Effector CD8-positive, alpha-beta T cell (primary cell): ENCODE results near the gene ZBTB7C.
"Not testable (repeated sequence)": the region's sequence is repeated elsewhere in the genome, so short reads cannot be mapped to it uniquely, and the experiment has no call there.

Experiments used
- DNase-seq: peaks from one replicate; lab custom pipeline; 2025; lab: John Stamatoyannopoulos, UW
- total RNA-seq, 4 experiments: gene quantifications; one replicate each; lab custom pipeline; 2026; lab: John Stamatoyannopoulos, UW

Gene ZBTB7C
- 0 to 0.35 (median 0.09) reads per million in 4 experiments for total RNA-seq

- DNase-seq: no peak
Measured at GRCh38 chr18:48408727-48409590, at the start of gene ZBTB7C. TSS of gene ZBTB7C (minus strand) at chr18:48409383.

- no peak for DNase-seq
Measured at GRCh38 chr18:48456838-48457237, 47.7 kb upstream of the ZBTB7C start.

DNA sequence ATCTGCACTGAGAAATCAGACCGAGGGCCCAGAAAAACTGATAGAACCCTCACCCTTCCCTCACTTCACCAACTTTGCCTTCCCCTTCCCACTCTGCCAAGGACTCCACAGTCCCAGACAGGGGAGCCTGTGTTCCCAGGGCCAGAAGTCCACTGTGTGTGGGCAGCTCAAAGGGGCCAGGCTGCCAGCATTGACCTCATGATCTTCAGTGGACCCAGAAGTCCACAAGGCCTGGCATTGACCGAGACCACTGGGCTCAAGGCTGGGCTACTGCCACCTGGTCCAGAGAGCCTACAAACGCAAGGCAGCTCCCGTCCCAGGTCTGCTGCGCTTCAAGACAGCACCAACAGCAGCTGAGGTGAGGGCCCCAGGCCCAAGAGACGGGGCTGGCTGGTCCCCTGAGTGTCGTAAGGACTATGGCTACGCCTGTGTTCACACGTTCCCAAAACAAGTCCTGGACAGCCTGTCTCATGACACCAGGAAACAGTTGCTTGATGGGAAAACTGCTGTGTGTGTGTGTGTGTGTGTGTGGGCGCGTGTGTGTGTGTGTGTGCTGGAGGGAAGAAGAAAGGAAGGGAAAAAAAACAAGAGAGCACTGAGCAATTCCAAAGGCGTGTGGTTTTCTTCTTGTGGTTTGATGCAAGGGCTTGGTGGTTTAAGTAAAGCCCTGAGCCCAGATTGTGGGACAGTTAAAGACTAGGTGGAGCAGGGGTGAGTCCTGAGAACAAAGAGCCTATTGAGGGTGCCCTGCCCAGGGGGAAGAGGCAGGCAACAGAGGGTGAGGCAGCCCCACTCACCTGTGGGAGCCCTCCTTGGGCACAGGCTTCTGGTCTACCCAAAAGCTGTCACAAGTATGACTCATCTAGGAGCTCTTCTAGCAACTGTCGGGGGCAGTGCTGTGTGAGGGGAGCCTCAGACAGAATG lies 46.6 kb upstream of the ZBTB7C start:
- DNase-seq: peak; percentile 17

DNA sequence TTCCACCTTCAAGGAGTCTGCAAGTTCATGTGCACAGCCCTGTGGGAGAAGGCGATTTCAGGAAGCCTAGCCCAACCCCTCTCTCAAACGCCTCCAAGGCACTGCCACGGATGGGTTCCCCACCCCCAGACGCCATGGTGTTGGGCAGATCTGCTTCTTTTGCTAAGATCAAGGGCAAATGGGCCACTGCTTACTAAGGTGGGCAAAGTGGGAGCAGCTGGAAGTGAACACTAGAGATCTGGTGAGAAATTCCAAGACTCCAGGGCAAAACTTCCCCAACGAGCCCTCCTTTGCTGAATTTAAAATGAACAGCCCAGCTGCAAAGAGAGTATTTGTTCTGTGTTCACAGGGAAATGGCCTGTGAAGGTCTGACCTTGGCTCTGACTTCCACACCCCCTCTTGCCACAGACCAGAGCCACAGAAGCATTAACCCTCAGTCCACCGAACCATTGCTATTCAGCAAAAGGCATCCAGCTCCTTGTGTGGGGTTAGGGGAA lies 45.1 kb upstream of the ZBTB7C start:
- DNase-seq: no peak

GRCh38 chr18:48453330-48454066 lies 44.3 kb upstream of the ZBTB7C start:
- DNase-seq: no peak

DNA sequence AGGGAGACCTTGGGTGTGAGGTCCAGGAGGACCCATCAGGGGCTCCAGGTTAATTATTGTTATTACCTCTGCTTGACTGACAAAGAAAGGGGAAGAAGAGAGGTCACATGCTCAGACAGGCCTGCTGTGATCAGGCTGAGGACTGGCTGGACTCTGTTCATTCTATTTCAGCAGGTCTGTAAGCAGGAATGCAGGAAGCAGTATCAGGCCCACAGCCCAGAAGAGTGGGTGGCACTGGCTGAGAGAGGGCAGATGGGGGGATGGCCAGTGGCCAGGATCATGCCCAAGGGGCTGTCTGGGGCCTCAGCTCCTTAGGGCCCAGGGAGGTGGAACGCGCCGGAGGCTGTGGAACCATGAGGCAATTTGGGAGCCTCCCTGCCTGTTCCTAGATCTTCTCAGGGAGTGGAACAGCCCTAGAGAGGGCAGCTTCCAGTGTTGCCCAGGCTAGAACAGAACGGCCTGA lies 43.7 kb upstream of the ZBTB7C start:
- no peak for DNase-seq

DNA sequence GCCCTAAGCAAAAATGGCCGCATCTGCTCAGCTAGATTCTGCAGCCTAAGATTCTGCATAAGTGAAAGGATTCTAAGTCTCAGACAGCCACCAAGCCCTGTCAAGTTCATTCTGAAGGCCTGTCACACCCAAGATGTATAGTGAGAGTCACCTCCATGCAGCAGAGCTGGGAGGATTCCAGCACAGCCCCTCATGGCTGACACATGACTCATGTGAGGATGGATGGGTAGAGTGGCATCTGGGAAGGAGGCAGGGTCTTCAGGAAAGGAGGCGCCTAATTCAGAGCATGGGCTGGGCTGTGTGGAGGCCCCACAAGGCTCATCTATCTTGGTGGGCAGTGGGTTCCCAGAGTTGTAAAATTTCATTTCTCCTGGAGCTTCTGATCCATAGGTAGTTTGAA lies 41.5 kb upstream of the ZBTB7C start:
- no peak for DNase-seq

GRCh38 chr18:48446582-48447225 lies 37.5 kb upstream of the ZBTB7C start:
- peak; percentile 6 for DNase-seq

DNA sequence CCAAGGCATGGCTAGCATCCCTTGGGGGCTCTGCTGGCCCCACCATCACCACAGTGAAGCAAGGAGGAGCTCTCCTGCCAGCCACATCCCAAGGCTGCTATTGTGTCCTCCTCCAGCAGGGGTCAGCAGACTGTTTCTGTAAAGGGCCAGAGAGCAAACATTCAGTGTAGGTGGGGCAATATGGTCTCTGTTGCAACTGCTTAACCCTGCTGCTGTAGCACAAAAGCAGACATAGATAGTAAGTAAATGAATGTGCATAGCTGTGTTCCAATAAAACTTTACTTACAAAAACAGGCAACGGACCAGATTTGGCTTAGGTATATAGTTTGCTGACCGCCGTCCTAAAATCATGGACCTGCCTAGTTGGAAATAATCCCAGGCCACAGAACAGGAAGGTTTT lies 36.4 kb upstream of the ZBTB7C start:
- peak; percentile 28 for DNase-seq

DNA sequence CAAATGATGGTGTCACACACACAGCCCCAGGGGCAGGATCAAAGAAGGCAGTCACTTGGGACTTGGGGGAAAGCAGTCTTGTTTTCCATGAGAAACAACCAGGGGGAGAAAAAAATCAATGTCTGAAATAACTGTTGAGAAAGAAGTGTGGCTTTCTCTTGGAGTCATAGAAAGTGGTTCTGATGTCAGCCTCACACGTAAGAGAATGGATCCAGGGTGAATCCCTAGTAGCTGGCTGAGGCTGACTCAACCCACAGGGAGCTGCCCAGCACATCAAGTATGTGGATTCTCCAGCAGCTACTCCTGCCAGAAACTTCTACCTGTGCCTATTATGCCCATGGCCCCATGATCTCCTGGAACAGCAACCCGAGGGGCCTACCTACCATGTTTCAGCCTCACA lies 33.6 kb upstream of the ZBTB7C start:
- DNase-seq: no peak

- no peak for DNase-seq
Measured at GRCh38 chr18:48441405-48441881, 32.3 kb upstream of the ZBTB7C start.

GRCh38 chr18:48440924-48441323 lies 31.7 kb upstream of the ZBTB7C start:
- no peak for DNase-seq

DNA sequence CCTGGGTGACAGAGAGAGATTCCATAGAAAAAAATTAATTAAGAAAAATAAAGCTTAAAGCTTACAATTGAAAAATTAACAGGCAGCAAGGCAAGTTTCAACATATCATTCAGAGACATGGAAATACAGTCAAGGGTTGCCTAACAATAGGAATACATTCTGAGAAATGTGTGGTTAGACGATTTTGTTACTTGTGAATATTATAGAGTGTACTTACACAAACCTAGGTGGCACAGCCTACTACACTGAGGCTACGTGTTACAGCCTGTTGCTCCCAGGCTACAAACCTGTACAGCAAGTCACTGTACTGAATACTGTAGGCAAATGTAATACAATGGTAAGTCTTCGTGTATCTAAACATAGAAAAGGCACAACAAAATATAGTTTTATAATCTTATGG lies 27.7 kb upstream of the ZBTB7C start:
- DNase-seq: no peak

GRCh38 chr18:48434382-48434781 lies 25.2 kb upstream of the ZBTB7C start:
- DNase-seq: not testable (repeated sequence)

GRCh38 chr18:48433541-48433940 lies 24.4 kb upstream of the ZBTB7C start:
- no peak for DNase-seq

- no peak for DNase-seq
Measured at GRCh38 chr18:48430150-48430549, 21.0 kb upstream of the ZBTB7C start.

DNA sequence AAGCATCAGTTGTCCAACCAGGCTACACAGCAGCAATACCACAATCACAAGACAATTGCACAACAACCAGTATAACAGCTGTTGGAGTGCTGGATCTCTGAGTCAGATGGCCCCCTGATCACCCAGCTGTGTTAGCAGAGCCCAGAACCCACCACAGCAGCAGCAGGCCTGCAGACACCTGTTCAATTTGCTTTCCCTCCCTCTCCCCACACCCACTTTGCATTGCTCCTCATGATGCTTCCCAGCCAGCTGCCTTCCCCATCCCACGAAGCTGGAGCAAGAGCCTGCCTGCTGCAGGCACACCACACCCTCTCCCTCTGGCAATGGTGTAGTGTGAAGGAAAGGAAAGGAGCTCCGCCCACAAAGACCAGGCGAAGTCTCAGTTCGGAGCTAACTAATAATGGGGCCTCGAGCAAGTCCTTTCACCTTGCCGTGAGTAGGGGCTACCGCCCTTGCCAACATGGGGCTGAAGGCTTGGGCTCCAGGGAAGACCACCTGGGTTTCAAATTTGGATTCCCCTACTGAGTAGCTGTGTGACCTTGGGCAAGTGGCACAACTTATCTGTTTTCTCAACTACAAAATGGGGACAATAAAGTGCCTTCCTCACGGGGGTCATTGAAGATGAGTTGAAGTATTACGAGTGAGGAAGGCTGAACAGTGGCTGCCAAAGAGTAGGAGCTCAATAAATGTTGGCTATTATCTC lies 19.4 kb upstream of the ZBTB7C start:
- DNase-seq: no peak

DNA sequence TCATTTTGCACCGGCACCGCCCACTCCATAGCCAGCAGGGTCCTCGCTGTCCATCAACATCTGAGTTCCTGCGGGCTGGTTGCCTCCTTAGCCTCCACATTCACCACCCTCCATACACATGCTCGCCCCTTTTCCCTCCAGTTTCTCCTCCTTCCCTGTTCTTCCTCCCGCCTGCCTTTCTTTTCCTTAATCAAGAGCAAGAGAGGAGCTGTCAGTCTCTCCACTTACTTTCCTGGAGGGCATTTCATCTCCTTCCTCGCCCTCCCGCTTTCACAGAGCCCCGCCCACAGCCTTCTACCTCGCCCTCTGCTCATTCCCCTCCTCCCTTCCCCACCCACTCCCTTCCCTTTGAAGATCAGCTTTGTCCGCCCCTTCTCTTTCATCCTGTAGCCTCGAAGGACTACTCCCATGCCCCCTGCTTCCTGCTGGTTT lies 13.8 kb upstream of the ZBTB7C start:
- DNase-seq: no peak

DNA sequence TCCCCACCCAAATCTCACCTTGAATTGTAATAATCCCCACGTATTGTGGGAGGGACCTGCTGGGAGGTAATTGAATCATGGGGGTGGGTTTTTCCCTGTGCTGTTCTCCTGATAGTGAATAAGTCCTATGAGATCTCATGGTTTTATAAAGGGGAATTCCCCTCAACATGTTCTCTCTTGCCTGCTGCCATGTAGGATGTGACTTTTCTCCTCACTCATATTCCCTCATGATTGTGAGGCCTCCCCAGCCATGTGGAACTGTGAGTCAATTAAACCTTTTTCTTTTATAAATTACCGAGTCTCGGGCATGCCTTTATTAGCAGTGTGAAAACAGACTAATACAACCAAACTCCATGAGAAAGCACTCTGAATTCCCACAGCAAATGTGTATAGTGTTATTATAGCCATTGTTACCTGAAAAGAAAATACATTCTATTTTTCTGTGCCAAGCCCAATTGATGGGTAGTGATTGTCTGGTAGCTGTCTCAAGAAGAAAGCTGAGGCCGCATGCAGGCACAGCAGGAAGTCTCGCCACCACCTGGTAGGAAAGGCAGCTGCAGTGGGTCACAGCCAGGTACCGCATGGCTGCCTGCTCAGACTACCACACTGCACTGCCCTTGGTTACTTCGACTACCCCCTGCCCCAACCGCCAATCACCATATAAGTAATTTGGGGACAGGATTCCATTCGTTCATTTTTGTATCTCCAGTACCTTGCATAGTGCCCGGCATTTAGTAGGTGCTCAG lies 10.3 kb upstream of the ZBTB7C start:
- DNase-seq: no peak
